SK-N-SH treated with all-trans-retinoic acid at 6 μM for 48 hours (cell line): ENCODE measurements around the gene C1orf232.

Experiments used
- ARNTL ChIP-seq: fragments of 450-650 bp; formaldehyde crosslinking; IDR thresholded peaks from 2 replicates; pipeline ENCODE4 v1.5.0; 2020; ENCODE audit warnings: low read depth, mild to moderate bottlenecking, moderate library complexity, borderline replicate concordance
- BACH2 ChIP-seq: fragments of 250-450 bp; sonication (Bioruptor Pico); IDR thresholded peaks from 2 replicates; pipeline ENCODE4 v1.9.0; 2021; ENCODE audit warnings: mild to moderate bottlenecking, borderline replicate concordance
- CREB5 ChIP-seq: fragments of 250-450 bp; sonication (Bioruptor Pico); IDR thresholded peaks from 2 replicates; pipeline ENCODE4 v1.5.1; 2020; ENCODE audit warnings: low read depth, mild to moderate bottlenecking, moderate library complexity
- CSDC2 ChIP-seq: fragments of 250-450 bp; sonication (Bioruptor Pico); IDR thresholded peaks from 2 replicates; pipeline ENCODE4 v1.5.0; 2020; ENCODE audit warnings: mild to moderate bottlenecking, moderate library complexity
- OSR1 ChIP-seq: fragments of 250-450 bp; sonication (Bioruptor Pico); IDR thresholded peaks from 2 replicates; pipeline ENCODE4 v1.8.0; 2022; ENCODE audit warnings: moderate library complexity, mild to moderate bottlenecking, inconsistent platforms
- PATZ1 ChIP-seq: fragments of 250-450 bp; sonication (Bioruptor Pico); IDR thresholded peaks from 2 replicates; pipeline ENCODE4 v1.8.0; 2020; ENCODE audit warnings: mild to moderate bottlenecking, moderate library complexity, borderline replicate concordance
- RARB ChIP-seq: fragments of 250-450 bp; sonication (Bioruptor Pico); IDR thresholded peaks from 2 replicates; pipeline ENCODE4 v1.8.0; 2021; ENCODE audit warnings: mild to moderate bottlenecking, moderate library complexity
- TOX ChIP-seq: fragments of 250-450 bp; sonication (Bioruptor Pico); IDR thresholded peaks from 2 replicates; pipeline ENCODE4 v1.8.0; 2021; ENCODE audit warnings: mild to moderate bottlenecking, moderate library complexity, borderline replicate concordance
- TSHZ2 ChIP-seq: fragments of 250-450 bp; sonication (Bioruptor Pico); IDR thresholded peaks from 2 replicates; pipeline ENCODE4 v1.5.0; 2020; ENCODE audit warnings: mild to moderate bottlenecking, moderate library complexity
- ZFP3 ChIP-seq: fragments of 250-450 bp; sonication (Bioruptor Pico); IDR thresholded peaks from 2 replicates; pipeline ENCODE4 v1.5.0; 2020; ENCODE audit warnings: mild to moderate bottlenecking, moderate library complexity

GRCh38 chr1:26189331-26189730 is 20.6 kb upstream of the C1orf232 start:
- TF ChIP-seq RARB = no peak
- no peak for TF ChIP-seq PATZ1 (CRISPR knock-in tag)
- TF ChIP-seq ZFP3 (CRISPR knock-in tag) = no peak
- TF ChIP-seq CSDC2 (CRISPR knock-in tag) = no peak
- TF ChIP-seq BACH2 (CRISPR knock-in tag) = no peak
- TF ChIP-seq CREB5 (CRISPR knock-in tag) = no peak
- no peak for TF ChIP-seq ARNTL
- no peak for TF ChIP-seq TOX (CRISPR knock-in tag)
- TF ChIP-seq OSR1 = no peak
- no peak for TF ChIP-seq TSHZ2 (CRISPR knock-in tag)
